Left lung (tissue), 10 donors: ENCODE measurements around the gene RPRD2. TPM values are rescaled to one million over a fixed set of nuclear protein-coding genes. Genes with fewer than 3 reads are reported as not detected.

ENCODE experiments used
- ATAC-seq: fragments of 200-7000 bp; cut with Tn5 transposase; one replicate; pipeline ENCODE4 v1.9.1; 2020; ENCODE audit warnings: moderate library complexity
- DNase-seq, 4 donors: peaks; one replicate each; pipeline ENCODE4 v3.0.0-alpha.2; 2013 to 2020
- H3K27ac ChIP-seq, 2 donors: fragments of 200-600 bp; sonication (generic) in 1 of 2; one replicate each; pipeline versions ENCODE4 v1.5.0 to v1.8.0; 2020 to 2021
- H3K27me3 ChIP-seq, 2 donors: fragments of 200-600 bp; sonication (generic) in 1 of 2; one replicate each; pipeline versions ENCODE4 v1.5.0 to v1.8.0; 2020 to 2021
- H3K36me3 ChIP-seq, 2 donors: fragments of 200-600 bp; sonication (generic) in 1 of 2; one replicate each; pipeline versions ENCODE4 v1.5.0 to v1.8.0; 2020 to 2021
- H3K4me1 ChIP-seq, 2 donors: fragments of 200-600 bp; one replicate each; pipeline ENCODE4 v1.8.0; 2021
- H3K4me3 ChIP-seq, 2 donors: fragments of 200-600 bp; sonication (generic) in 1 of 2; one replicate each; pipeline versions ENCODE4 v1.5.0 to v1.8.0; 2020 to 2021; ENCODE audit warnings: mild to moderate bottlenecking in 1 of 2
- H3K9me3 ChIP-seq, 2 donors: fragments of 200-600 bp; sonication (generic) in 1 of 2; one replicate each; pipeline versions ENCODE4 v1.5.0 to v1.8.0; 2020 to 2021
- CTCF ChIP-seq, 2 donors: fragments of 200-600 bp; sonication (generic) in 1 of 2; IDR thresholded peaks; one replicate each; pipeline versions ENCODE4 v1.5.0 to v1.8.0; 2021; ENCODE audit warnings: antibody characterized with exemption in 2 of 2
- intact Hi-C, 2 donors: fragments of 100-400 bp; cut with DNase I; formaldehyde crosslinking; loops; one replicate each; pipeline versions ENCODE4 v1.11.2 to v1.14.2; 2022
- polyA plus RNA-seq, 6 donors: library from polyadenylated mRNA; unstranded; fragments of 120-200 nt; gene quantifications; one replicate each; pipeline ENCODE4 v1.2.1, GENCODE V29; 2013; ENCODE audit not compliant: insufficient read length in 6 of 6
- total RNA-seq, 2 donors: library from RNA; stranded (reverse); fragmentation: NEBNext Ultra II Directional; extraction: Animal tissue kit (Norgen Biotek cat#: 25700); gene quantifications; one replicate each; pipeline ENCODE4 v1.2.1, GENCODE V29; 2021
- donor health status: DM: no; HTN: yes; CAD: no.
- donor health status: DM: no; HTN: no; CAD: no.

Gene RPRD2
- total and polyA plus RNA-seq, 8 donors, result 26.2 to 43.8 (median 42.3) TPM

DNA sequence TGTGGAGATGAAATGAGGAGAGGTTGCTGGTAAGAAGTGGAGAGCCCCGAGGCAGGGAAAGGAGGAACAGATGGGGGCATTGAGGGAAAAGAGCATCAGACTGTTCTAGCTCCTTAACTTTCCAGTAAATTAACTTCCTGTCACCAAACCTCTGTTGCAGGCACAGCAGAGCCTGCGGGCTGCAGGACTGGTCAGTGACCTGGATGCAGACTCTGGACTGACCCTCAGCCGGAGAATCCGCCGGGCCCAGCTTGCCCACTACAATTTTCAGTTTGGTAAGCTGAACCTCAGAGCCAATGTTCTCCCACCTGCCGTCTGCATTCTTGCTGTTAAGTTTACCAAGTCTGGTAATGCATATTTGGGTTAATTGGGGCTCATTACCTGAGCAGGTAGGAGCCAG, 141.5 kb downstream of the RPRD2 start:
- DNase-seq (no peak), ATAC-seq (no peak)
- no peak for TF ChIP-seq CTCF (IDR thresholded peaks at IDR 0.05)
- no peaks in the 10 kb centered on the region for H3K27me3 ChIP-seq
- intact Hi-C loops, result no loop called here
- peaks cover 13 to 20% of the 10 kb centered on the region in 2 donors for H3K4me1 ChIP-seq
- peaks cover 0 to 39% of the 10 kb centered on the region in 2 donors for H3K36me3 ChIP-seq
- no peak overlapping the region for H3K27ac ChIP-seq
- no peak overlapping the region for H3K4me3 ChIP-seq
- H3K9me3 ChIP-seq, result no peaks in the 10 kb centered on the region

DNA sequence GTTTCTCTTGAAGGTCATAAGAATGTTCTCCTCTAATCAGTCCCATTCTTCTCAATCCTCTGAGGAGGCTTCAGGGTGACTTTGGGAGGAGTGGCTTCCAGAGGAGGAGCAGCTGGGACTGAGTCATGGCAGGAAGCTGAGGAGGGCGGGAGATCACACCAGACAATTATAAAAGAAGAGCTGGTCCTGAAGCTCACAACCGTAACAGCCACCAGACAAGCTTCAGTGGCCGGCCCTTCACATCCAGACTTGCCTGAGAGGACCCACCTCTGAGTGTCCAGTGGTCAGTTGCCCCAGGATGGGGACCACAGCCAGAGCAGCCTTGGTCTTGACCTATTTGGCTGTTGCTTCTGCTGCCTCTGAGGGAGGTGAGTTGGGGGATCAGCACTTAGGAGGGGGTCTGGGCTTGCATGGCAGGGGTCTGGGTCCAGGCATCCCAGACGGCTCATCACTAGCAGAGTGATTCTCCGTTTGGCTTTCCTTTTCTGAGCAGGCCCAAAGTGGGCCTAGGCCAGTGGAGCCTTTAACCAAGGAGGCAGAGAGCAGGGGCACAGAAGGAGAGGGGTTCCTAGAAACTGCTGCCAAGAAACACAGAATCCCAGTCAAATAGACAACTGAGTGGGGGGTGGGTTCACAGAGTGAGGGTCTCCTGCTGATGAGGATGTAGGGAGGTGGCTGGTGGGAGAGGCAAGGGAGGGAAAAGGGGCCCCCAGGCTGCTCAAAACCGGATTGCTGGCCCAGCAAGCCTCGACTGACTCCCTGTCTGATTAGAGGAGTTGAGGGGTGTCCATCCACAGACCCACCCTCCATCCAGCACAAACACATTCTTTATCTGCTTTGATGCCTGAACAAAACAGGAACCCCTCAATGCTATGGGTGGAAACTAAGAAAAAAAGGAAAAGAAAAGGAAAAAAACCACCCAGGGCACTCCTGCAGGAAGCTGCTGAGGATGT, 144.2 kb downstream of the RPRD2 start, which contains the start of gene ECM1:
Gene ECM1, plus strand, starts transcription at position 198 of the 953 bp plus-strand sequence. Its CDS starts 101 bp downstream, at position 299.
- H3K36me3 ChIP-seq, result peaks cover 0 to 42% of the 10 kb centered on the region in 2 donors
- H3K27ac ChIP-seq, result peak within 1 kb of the TSS; percentile 62 to 70
- peak in 1 of 4 donors; percentile 62 for DNase-seq
- peaks cover 13 to 20% of the 10 kb centered on the region in 2 donors for H3K4me1 ChIP-seq
- intact Hi-C loops, result no loop called here
- ATAC-seq, result peak; percentile 77
- no peak for TF ChIP-seq CTCF (IDR thresholded peaks at IDR 0.05)
- H3K4me3 ChIP-seq, result peak within 1 kb of the TSS in 1 of 2 donors; percentile 18
- no peaks in the 10 kb centered on the region for H3K9me3 ChIP-seq
- H3K27me3 ChIP-seq, result no peaks in the 10 kb centered on the region

- H3K27ac ChIP-seq, result peak overlapping the region; percentile 62 to 70
- ATAC-seq (peak; percentile 58), DNase-seq (no peak)
Measured at GRCh38 chr1:150508982-150509381, 145.0 kb downstream of the RPRD2 start.

GRCh38 chr1:150511551-150511950, 147.6 kb downstream of the RPRD2 start:
- H3K27ac ChIP-seq, result no peak overlapping the region
- TF ChIP-seq CTCF (IDR thresholded peaks at IDR 0.05), result no peak

More at GRCh38 chr1:150508982-150509381, 145.0 kb downstream of the RPRD2 start:
- Histone ChIP-seq H3K9me3 (no peaks in the 10 kb centered on the region), H3K4me1 (peaks cover 13 to 20% of the 10 kb centered on the region in 2 donors), H3K4me3 (peak overlapping the region in 1 of 2 donors; percentile 18), H3K27me3 (no peaks in the 10 kb centered on the region), H3K36me3 (peaks cover 0 to 42% of the 10 kb centered on the region in 2 donors)
- no peak for TF ChIP-seq CTCF (IDR thresholded peaks at IDR 0.05)
- intact Hi-C loops, result no loop called here

More at GRCh38 chr1:150511551-150511950, 147.6 kb downstream of the RPRD2 start:
- intact Hi-C loops, result no loop called here
- H3K36me3 ChIP-seq, result peaks cover 0 to 20% of the 10 kb centered on the region in 2 donors
- DNase-seq, result no peak
- no peak for ATAC-seq
- no peaks in the 10 kb centered on the region for H3K9me3 ChIP-seq
- no peaks in the 10 kb centered on the region for H3K27me3 ChIP-seq
- peaks cover 13 to 37% of the 10 kb centered on the region in 2 donors for H3K4me1 ChIP-seq
- H3K4me3 ChIP-seq, result no peak overlapping the region
